ENCODE results near the gene GANC. TPM values are rescaled to one million over a fixed set of nuclear protein-coding genes. Genes with fewer than 3 reads are reported as not detected.

GANC gene
- total RNA-seq, 6 experiments from 2014 or later: 11.4 to 37.6 (median 18.4) TPM

- DNase-seq (no peak), ATAC-seq (no peak)
- Histone ChIP-seq H3K9me3 (no peaks in the 10 kb centered on the region), H3K27ac (no peak overlapping the region), H3K4me1 (no peaks in the 10 kb centered on the region), H3K36me3 (peaks cover 0 to 22% (median 3%) of the 10 kb centered on the region in 4 donors), H3K4me3 (no peak overlapping the region), H3K27me3 (no peaks in the 10 kb centered on the region)
- TF ChIP-seq POLR2A (IDR thresholded peaks at IDR 0.05): no peak
- TF ChIP-seq, protein P1, sequence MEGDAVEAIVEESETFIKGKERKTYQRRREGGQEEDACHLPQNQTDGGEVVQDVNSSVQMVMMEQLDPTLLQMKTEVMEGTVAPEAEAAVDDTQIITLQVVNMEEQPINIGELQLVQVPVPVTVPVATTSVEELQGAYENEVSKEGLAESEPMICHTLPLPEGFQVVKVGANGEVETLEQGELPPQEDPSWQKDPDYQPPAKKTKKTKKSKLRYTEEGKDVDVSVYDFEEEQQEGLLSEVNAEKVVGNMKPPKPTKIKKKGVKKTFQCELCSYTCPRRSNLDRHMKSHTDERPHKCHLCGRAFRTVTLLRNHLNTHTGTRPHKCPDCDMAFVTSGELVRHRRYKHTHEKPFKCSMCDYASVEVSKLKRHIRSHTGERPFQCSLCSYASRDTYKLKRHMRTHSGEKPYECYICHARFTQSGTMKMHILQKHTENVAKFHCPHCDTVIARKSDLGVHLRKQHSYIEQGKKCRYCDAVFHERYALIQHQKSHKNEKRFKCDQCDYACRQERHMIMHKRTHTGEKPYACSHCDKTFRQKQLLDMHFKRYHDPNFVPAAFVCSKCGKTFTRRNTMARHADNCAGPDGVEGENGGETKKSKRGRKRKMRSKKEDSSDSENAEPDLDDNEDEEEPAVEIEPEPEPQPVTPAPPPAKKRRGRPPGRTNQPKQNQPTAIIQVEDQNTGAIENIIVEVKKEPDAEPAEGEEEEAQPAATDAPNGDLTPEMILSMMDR (IDR thresholded peaks at IDR 0.05): no peak
- 92% methylated on average over 2 of the region's 2 CpGs for WGBS (ENCODE audit: insufficient coverage, low coverage, low lambda C conversion rate, missing lambda C conversion rate)
- intact Hi-C loops (cut with DNase I): no loop called here
Measured at GRCh38 chr15:42253300-42253699, 19.7 kb upstream of the GANC start.

DNA sequence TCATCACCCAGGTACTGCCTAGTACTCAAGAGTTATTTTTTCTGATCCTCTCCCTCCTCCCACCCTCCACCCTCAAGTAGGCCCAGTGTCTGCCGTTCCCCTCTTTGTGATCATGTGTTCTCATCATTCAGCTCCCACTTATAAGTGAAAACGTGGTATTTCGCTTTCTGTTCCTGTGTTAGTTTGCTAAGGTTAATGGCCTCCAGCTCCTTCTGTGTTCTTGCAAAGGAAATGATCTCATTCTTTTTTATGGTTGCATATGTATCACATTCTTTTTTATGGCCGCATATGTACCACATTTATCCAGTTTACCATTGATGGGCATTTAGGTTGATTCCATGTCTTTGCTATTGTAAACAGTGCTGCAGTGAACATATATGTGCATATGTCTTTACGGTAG, 8.2 kb upstream of the GANC start:
- no peak for DNase-seq
- Histone ChIP-seq H3K27me3 (no peaks in the 10 kb centered on the region), H3K9me3 (no peaks in the 10 kb centered on the region), H3K36me3 (peaks cover 12 to 75% (median 41%) of the 10 kb centered on the region in 4 donors), H3K27ac (no peak overlapping the region), H3K4me3 (no peak overlapping the region), H3K4me1 (no peaks in the 10 kb centered on the region)
- intact Hi-C loops (cut with DNase I): no loop called here
- ATAC-seq: no peak
- TF ChIP-seq, protein P1 (IDR thresholded peaks at IDR 0.05): no peak
- TF ChIP-seq POLR2A (IDR thresholded peaks at IDR 0.05): no peak
- 82% methylated on average over 5 of the region's 5 CpGs for WGBS (ENCODE audit: insufficient coverage, low coverage, low lambda C conversion rate, missing lambda C conversion rate)

DNA sequence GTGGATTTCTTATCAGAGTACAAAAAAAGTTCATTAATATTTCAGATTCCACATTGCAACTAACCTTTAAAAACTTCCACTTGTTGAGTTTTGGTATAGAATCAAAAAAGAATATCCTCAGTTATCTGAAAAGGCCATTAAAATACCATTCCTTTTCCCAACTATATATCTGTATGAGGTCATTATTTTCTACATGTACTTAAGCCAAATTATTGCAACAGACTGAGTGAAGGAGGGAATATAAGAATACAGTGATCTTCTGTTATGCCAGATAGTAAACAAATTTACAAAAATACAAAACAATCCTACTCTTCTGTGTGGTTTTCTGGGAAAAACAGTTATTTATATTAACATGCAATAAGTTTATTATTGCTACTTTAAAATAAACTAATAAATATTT, 5.7 kb upstream of the GANC start:
- intact Hi-C loops (cut with DNase I): no loop called here
- no peaks in the 10 kb centered on the region for H3K9me3 ChIP-seq
- DNase-seq: no peak
- peaks cover 12 to 51% (median 30%) of the 10 kb centered on the region in 4 donors for H3K36me3 ChIP-seq
- ATAC-seq: no peak
- H3K4me1 ChIP-seq: peaks cover 0 to 21% (median 9%) of the 10 kb centered on the region in 4 donors
- TF ChIP-seq, protein P1 (IDR thresholded peaks at IDR 0.05): no peak
- TF ChIP-seq POLR2A (IDR thresholded peaks at IDR 0.05): no peak
- no peak overlapping the region for H3K4me3 ChIP-seq
- H3K27me3 ChIP-seq: no peaks in the 10 kb centered on the region
- H3K27ac ChIP-seq: no peak overlapping the region

GRCh38 chr15:42270551-42270950, 2.5 kb upstream of the GANC start:
- ATAC-seq (no peak), DNase-seq (no peak)
- no peaks in the 10 kb centered on the region for H3K27me3 ChIP-seq
- intact Hi-C loops (cut with DNase I): no loop called here
- H3K4me3 ChIP-seq: no peak overlapping the region
- no peak for TF ChIP-seq POLR2A (IDR thresholded peaks at IDR 0.05)
- TF ChIP-seq, protein P1 (IDR thresholded peaks at IDR 0.05): no peak
- no peak overlapping the region for H3K27ac ChIP-seq
- H3K36me3 ChIP-seq: peaks cover 0 to 24% (median 15%) of the 10 kb centered on the region in 4 donors
- peaks cover 0 to 29% (median 12%) of the 10 kb centered on the region in 4 donors for H3K4me1 ChIP-seq
- WGBS (ENCODE audit: insufficient coverage, low coverage, low lambda C conversion rate, missing lambda C conversion rate): 100% methylated on average over 1 of the region's 2 CpGs
- H3K9me3 ChIP-seq: no peaks in the 10 kb centered on the region

GRCh38 chr15:42270996-42271395, 2.0 kb upstream of the GANC start:
- H3K9me3 ChIP-seq: no peaks in the 10 kb centered on the region
- ATAC-seq (no peak), DNase-seq (no peak)
- H3K36me3 ChIP-seq: peaks cover 0 to 19% (median 11%) of the 10 kb centered on the region in 4 donors
- H3K27me3 ChIP-seq: no peaks in the 10 kb centered on the region
- 64% methylated on average over 5 of the region's 5 CpGs for WGBS (ENCODE audit: insufficient coverage, low coverage, low lambda C conversion rate, missing lambda C conversion rate)
- intact Hi-C loops (cut with DNase I): no loop called here
- no peak for TF ChIP-seq POLR2A (IDR thresholded peaks at IDR 0.05)
- TF ChIP-seq, protein P1 (IDR thresholded peaks at IDR 0.05): no peak
- peak overlapping the region in 1 of 3 donors; percentile 2 for H3K27ac ChIP-seq
- H3K4me3 ChIP-seq: no peak overlapping the region
- peaks cover 0 to 33% (median 12%) of the 10 kb centered on the region in 4 donors for H3K4me1 ChIP-seq
